HepG2 (cell line): ENCODE measurements around the gene NRN1L. TPM values are rescaled to one million over a fixed set of nuclear protein-coding genes. Genes with fewer than 3 reads are reported as not detected.

ENCODE experiments used
- CBX5 ChIP-seq: sonication (generic); formaldehyde crosslinking; IDR thresholded peaks from 2 replicates; pipeline ENCODE4 v1.4.0; 2020; ENCODE audit warnings: missing genetic modification reagents, borderline replicate concordance
- ERF ChIP-seq: IDR thresholded peaks from 2 replicates; pipeline ENCODE4 v1.6.1; 2018; ENCODE audit warnings: missing biosample characterization, missing genetic modification reagents
- FLYWCH1 ChIP-seq: sonication (generic); formaldehyde crosslinking; IDR thresholded peaks from 2 replicates; pipeline ENCODE4 v1.8.1; 2023; ENCODE audit warnings: mild to moderate bottlenecking, missing genetic modification reagents
- GABPB1 ChIP-seq: IDR thresholded peaks from 2 replicates; pipeline ENCODE4 v1.6.1; 2016; ENCODE audit warnings: mild to moderate bottlenecking, missing genetic modification reagents, moderate library complexity, missing compliant biosample characterization
- GATAD1 ChIP-seq: IDR thresholded peaks from 2 replicates; pipeline ENCODE4 v1.6.1; 2016; ENCODE audit warnings: missing genetic modification reagents, missing compliant biosample characterization
- GATAD2A ChIP-seq: IDR thresholded peaks from 2 replicates; pipeline ENCODE4 v1.6.1; 2016
- HNRNPLL ChIP-seq: fragments of 200-400 bp; formaldehyde crosslinking; IDR thresholded peaks from 2 replicates; pipeline ENCODE4 v1.6.1; 2017; ENCODE audit warnings: mild to moderate bottlenecking, low read depth, low read length; ENCODE audit not compliant: poor library complexity, severe bottlenecking
- HOXA9 ChIP-seq: sonication (generic); formaldehyde crosslinking; IDR thresholded peaks from 2 replicates; pipeline ENCODE4 v1.8.1; 2022; ENCODE audit warnings: missing genetic modification reagents, mild to moderate bottlenecking, moderate library complexity, borderline replicate concordance
- KDM3A ChIP-seq: IDR thresholded peaks from 2 replicates; pipeline ENCODE4 v1.6.1; 2018; ENCODE audit warnings: low read depth, missing compliant biosample characterization
- MAFK ChIP-seq, 2 experiments: IDR thresholded peaks in 1 of 2; conservative IDR thresholded peaks in 1 of 2; 2 replicates each; pipeline ENCODE4 v1.6.1; 2011; ENCODE audit warnings: improper control_type of control experiment in 2 of 2, low read length in 2 of 2
- NR2F1 ChIP-seq, 2 experiments: fragments of 450-650 bp in 1 of 2; formaldehyde crosslinking in 1 of 2; IDR thresholded peaks; 2 replicates each; pipeline versions ENCODE4 v1.5.0 to v1.6.1; 2016 to 2020; ENCODE audit warnings: mild to moderate bottlenecking in 1 of 2, missing compliant biosample characterization in 1 of 2, missing genetic modification reagents in 1 of 2, moderate library complexity in 1 of 2
- PBX2 ChIP-seq: IDR thresholded peaks from 2 replicates; pipeline ENCODE4 v1.6.1; 2016; ENCODE audit warnings: control low read depth
- SOX13 ChIP-seq, 3 experiments: fragments of 450-650 bp in 1 of 3; sonication (generic) in 1 of 3; formaldehyde crosslinking in 1 of 3; IDR thresholded peaks in 2 of 3; conservative IDR thresholded peaks in 1 of 3; 2 replicates each; pipeline versions ENCODE4 v1.5.0 to v1.6.1; 2016 to 2020; ENCODE audit warnings: antibody characterized with exemption in 1 of 3, mild to moderate bottlenecking in 1 of 3, missing compliant biosample characterization in 1 of 3, missing genetic modification reagents in 1 of 3, moderate library complexity in 1 of 3
- STAG1 ChIP-seq: sonication (generic); formaldehyde crosslinking; IDR thresholded peaks from 2 replicates; pipeline ENCODE4 v1.4.0; 2020; ENCODE audit warnings: missing genetic modification reagents
- TBX2 ChIP-seq: sonication (generic); formaldehyde crosslinking; IDR thresholded peaks from 2 replicates; pipeline ENCODE4 v1.5.0; 2020; ENCODE audit warnings: missing genetic modification reagents, mild to moderate bottlenecking, borderline replicate concordance
- THAP11 ChIP-seq: IDR thresholded peaks from 2 replicates; pipeline ENCODE4 v1.6.1; 2016; ENCODE audit warnings: missing biosample characterization, missing genetic modification reagents
- XRCC5 ChIP-seq: fragments of 200-400 bp; formaldehyde crosslinking; optimal IDR thresholded peaks from 2 replicates; pipeline ENCODE3; 2017; ENCODE audit warnings: mild to moderate bottlenecking, low read length
- ZKSCAN1 ChIP-seq: fragments of 150-350 bp; IDR thresholded peaks from 2 replicates; pipeline ENCODE4 v1.6.1; 2014; ENCODE audit warnings: low read length
- ZNF550 ChIP-seq: sonication (generic); formaldehyde crosslinking; IDR thresholded peaks from 2 replicates; pipeline ENCODE4 v1.4.0; 2020; ENCODE audit warnings: mild to moderate bottlenecking, missing genetic modification reagents, borderline replicate concordance
- ZNF747 ChIP-seq: sonication (generic); formaldehyde crosslinking; IDR thresholded peaks from 2 replicates; pipeline ENCODE4 v1.8.1; 2023; ENCODE audit warnings: missing genetic modification reagents, mild to moderate bottlenecking, borderline replicate concordance
- ZNF792 ChIP-seq: IDR thresholded peaks from 2 replicates; pipeline ENCODE4 v1.6.1; 2016
- ZNF839 ChIP-seq: sonication (generic); formaldehyde crosslinking; IDR thresholded peaks from 2 replicates; pipeline ENCODE4 v1.4.0; 2020; ENCODE audit warnings: missing genetic modification reagents, mild to moderate bottlenecking, borderline replicate concordance
- polyA plus RNA-seq, 8 experiments: library from polyadenylated mRNA; depleted of rRNA in 3 of 8; stranded (reverse) in 7 of 8; unstranded in 1 of 8; fragments of >200 nt; fragmentation: Illumina TruSeq in 4 of 8; extraction: Trizol in 4 of 8; gene quantifications; 2 replicates each; pipeline versions ENCODE4 v1.2.1 to v1.2.3, GENCODE V29; 2011 to 2016; ENCODE audit warnings: low read depth in 4 of 8, missing spikeins in 1 of 8, mixed read lengths in 1 of 8; ENCODE audit not compliant: insufficient read depth in 1 of 8
- total RNA-seq, 5 experiments: library from RNA; depleted of rRNA; stranded (reverse); fragments of >200 nt; fragmentation: Illumina TruSeq; extraction: Trizol; gene quantifications; 2 replicates each; pipeline ENCODE4 v1.2.3, GENCODE V29; 2016; ENCODE audit warnings: low read depth in 1 of 5

Gene NRN1L
- total and polyA plus RNA-seq, 2 of the 13 experiments (the other 11 are each of a cell fraction or from before 2014, with no cell fraction given) = 0.53 to 1.2 TPM

- peak; percentile 98 for TF ChIP-seq STAG1 (CRISPR knock-in tag)
- 0 out of 2 replicates have a peak, but pooled peaks have one; percentile 56 for TF ChIP-seq KDM3A (CRISPR knock-in tag)
- 0 out of 4 replicates have a peak, but pooled peaks of 1 of the 2 experiments have one; percentile 7 for TF ChIP-seq MAFK (conservative IDR thresholded peaks at IDR 0.05 in 1 of 2, IDR thresholded peaks at IDR 0.05 in 1 of 2; ENCODE audit: low read length in 2 of 2)
- TF ChIP-seq HNRNPLL = peak; percentile 19
- no peak for TF ChIP-seq PBX2 (CRISPR knock-in tag)
- no peak for TF ChIP-seq GATAD2A (CRISPR knock-in tag)
- TF ChIP-seq ZNF792 = peak; percentile 50; the same call in 1 of the 2 replicates
- peak; percentile 65 for TF ChIP-seq THAP11 (CRISPR knock-in tag)
- TF ChIP-seq HOXA9 (CRISPR knock-in tag) = peak; percentile 33; the same call in 1 of the 2 replicates
- TF ChIP-seq GATAD1 (CRISPR knock-in tag) = 0 out of 2 replicates have a peak, but pooled peaks have one; percentile 50
- peak; percentile 37; the same call in 1 of the 2 replicates for TF ChIP-seq GABPB1
- 0 out of 2 replicates have a peak, but pooled peaks have one; percentile 27 for TF ChIP-seq ZNF550 (CRISPR knock-in tag)
- peak; percentile 57; the same call in 1 of the 2 replicates for TF ChIP-seq ERF
- TF ChIP-seq NR2F1 (CRISPR knock-in tag; IDR thresholded peaks at IDR 0.05) = no peak
- TF ChIP-seq CBX5 (CRISPR knock-in tag) = peak; percentile 55; the same call in 1 of the 2 replicates
- TF ChIP-seq TBX2 (CRISPR knock-in tag) = peak; percentile 58; the same call in 1 of the 2 replicates
- no peak for TF ChIP-seq SOX13 (IDR thresholded peaks at IDR 0.05)
- no peak for TF ChIP-seq SOX13 (CRISPR knock-in tag; conservative IDR thresholded peaks at IDR 0.05 in 1 of 2, IDR thresholded peaks at IDR 0.05 in 1 of 2)
- TF ChIP-seq FLYWCH1 (CRISPR knock-in tag) = no peak
- TF ChIP-seq ZKSCAN1 = 0 out of 2 replicates have a peak, but pooled peaks have one; percentile 36
- TF ChIP-seq XRCC5 = peak; percentile 92
- peak; percentile 58; the same call in 1 of the 2 replicates for TF ChIP-seq ZNF839
- no peak; the same call in 1 of the 2 replicates for TF ChIP-seq ZNF747 (CRISPR knock-in tag)
Measured at GRCh38 chr16:67928561-67929364, 44.1 kb downstream of the NRN1L start (continued).
